PC-9 (cell line): ENCODE results near the gene HES3. TPM values are rescaled to one million over a fixed set of nuclear protein-coding genes. Genes with fewer than 3 reads are reported as not detected.

Experiments used
- BruUV-seq: library from RNA; stranded (reverse); fragments of 400-500 nt; replicated peaks from 2 replicates; lab custom pipeline; 2021; lab: Mats Ljungman, UMichigan
- CTCF ChIA-PET: fragments of 300-600 bp; sonication (Branson Sonifier 250); formaldehyde crosslinking; loops from one replicate; lab custom pipeline; 2022; ENCODE audit warnings: antibody characterized with exemption; lab: Charles Lee
- POLR2A ChIA-PET: fragments of 300-600 bp; sonication (Branson Sonifier 250); formaldehyde crosslinking; loops from one replicate; lab custom pipeline; 2022; ENCODE audit warnings: antibody characterized with exemption; ENCODE audit not compliant: unreplicated experiment; lab: Charles Lee
- DNase-seq, 2 experiments: peaks; one replicate each; pipeline versions ENCODE4 v3.0.0 to v3.0.0-alpha.2; 2015 to 2022; ENCODE audit warnings: mixed read lengths in 1 of 2
- H2AFZ ChIP-seq: fragments of 200-600 bp; sonication (generic); 2 replicates; pipeline ENCODE4 v1.8.1; 2017; ENCODE audit warnings: antibody characterized with exemption
- H3F3A ChIP-seq: fragments of 200-600 bp; sonication (generic); 2 replicates; pipeline ENCODE4 v1.8.1; 2017; ENCODE audit warnings: antibody characterized with exemption, mild to moderate bottlenecking, low read depth; ENCODE audit not compliant: insufficient read depth
- H3K27ac ChIP-seq: fragments of 200-600 bp; sonication (generic); 2 replicates; pipeline ENCODE4 v1.6.1; 2016; ENCODE audit warnings: mixed run types
- H3K27me3 ChIP-seq: fragments of 200-600 bp; sonication (generic); 2 replicates; pipeline ENCODE4 v1.6.1; 2016; ENCODE audit warnings: low read depth, mixed run types; ENCODE audit not compliant: insufficient read depth
- H3K36me3 ChIP-seq: fragments of 200-600 bp; sonication (generic); 2 replicates; pipeline ENCODE4 v1.6.1; 2016; ENCODE audit warnings: low read depth, mixed run types
- H3K4me1 ChIP-seq: fragments of 200-600 bp; sonication (generic); replicated peaks from 2 replicates; pipeline ENCODE4 v1.6.1; 2016; ENCODE audit warnings: mixed run types; ENCODE audit not compliant: insufficient read depth
- H3K4me2 ChIP-seq: fragments of 200-600 bp; sonication (generic); 2 replicates; pipeline ENCODE4 v1.6.1; 2017; ENCODE audit warnings: mixed run types
- H3K4me3 ChIP-seq: fragments of 200-600 bp; sonication (generic); 2 replicates; pipeline ENCODE4 v1.6.1; 2016; ENCODE audit warnings: mixed run types
- H3K79me2 ChIP-seq: fragments of 200-600 bp; sonication (generic); 2 replicates; pipeline ENCODE4 v1.6.1; 2017; ENCODE audit warnings: low read depth, mixed run types
- H3K9me2 ChIP-seq: fragments of 200-600 bp; sonication (generic); 2 replicates; pipeline ENCODE4 v1.8.1; 2017; ENCODE audit warnings: mild to moderate bottlenecking; ENCODE audit not compliant: insufficient read depth
- H3K9me3 ChIP-seq: fragments of 200-600 bp; sonication (generic); 2 replicates; pipeline ENCODE4 v1.8.1; 2016; ENCODE audit warnings: low read depth; ENCODE audit not compliant: insufficient read depth
- H4K20me1 ChIP-seq: fragments of 200-600 bp; sonication (generic); 2 replicates; pipeline ENCODE4 v1.8.1; 2017; ENCODE audit not compliant: insufficient read depth
- CTCF ChIP-seq: fragments of 200-600 bp; sonication (generic); conservative IDR thresholded peaks from 2 replicates; pipeline ENCODE4 v1.6.1; 2017; ENCODE audit warnings: mixed run types, antibody characterized with exemption, mild to moderate bottlenecking, moderate library complexity
- EZH2 ChIP-seq: fragments of 200-600 bp; sonication (generic); IDR thresholded peaks from 2 replicates; pipeline ENCODE4 v1.8.0; 2017; ENCODE audit warnings: antibody characterized with exemption, low read depth
- intact Hi-C: fragments of 100-400 bp; cut with micrococcal nuclease; formaldehyde crosslinking; loops from one replicate; pipeline ENCODE4 v1.10.0; 2022; ENCODE audit not compliant: unreplicated experiment
- total RNA-seq: library from RNA; stranded (reverse); gene quantifications from 2 replicates; pipeline ENCODE4 v1.2.3, GENCODE V29; 2021

HES3 gene
- total RNA-seq, 1 experiment from 2014 or later: not detected

- no peak overlapping the region for H3K4me3 ChIP-seq
- intact Hi-C loops: no loop called here
- DNase-seq: no peak
- no peaks in the 10 kb centered on the region for H3K36me3 ChIP-seq
- POLR2A ChIA-PET: no interaction called here
- H3K9me2 ChIP-seq: no peaks in the 10 kb centered on the region
- CTCF ChIA-PET: no interaction called here
- no peaks in the 10 kb centered on the region for H3K9me3 ChIP-seq
- no peak overlapping the region for H3K27ac ChIP-seq
- H3K27me3 ChIP-seq: no peaks in the 10 kb centered on the region
- H3K4me2 ChIP-seq: no peak overlapping the region
- H2AFZ ChIP-seq: no peak overlapping the region
- H3K4me1 ChIP-seq: no peaks in the 10 kb centered on the region
- no TSS peak for BruUV-seq
- TF ChIP-seq CTCF (no peak), EZH2 (no peak)
- H4K20me1 ChIP-seq: no peaks in the 10 kb centered on the region
- H3F3A ChIP-seq: no peaks in the 10 kb centered on the region
- H3K79me2 ChIP-seq: no peaks in the 10 kb centered on the region
Measured at GRCh38 chr1:6279066-6279465, 35.1 kb downstream of the HES3 start.

DNA sequence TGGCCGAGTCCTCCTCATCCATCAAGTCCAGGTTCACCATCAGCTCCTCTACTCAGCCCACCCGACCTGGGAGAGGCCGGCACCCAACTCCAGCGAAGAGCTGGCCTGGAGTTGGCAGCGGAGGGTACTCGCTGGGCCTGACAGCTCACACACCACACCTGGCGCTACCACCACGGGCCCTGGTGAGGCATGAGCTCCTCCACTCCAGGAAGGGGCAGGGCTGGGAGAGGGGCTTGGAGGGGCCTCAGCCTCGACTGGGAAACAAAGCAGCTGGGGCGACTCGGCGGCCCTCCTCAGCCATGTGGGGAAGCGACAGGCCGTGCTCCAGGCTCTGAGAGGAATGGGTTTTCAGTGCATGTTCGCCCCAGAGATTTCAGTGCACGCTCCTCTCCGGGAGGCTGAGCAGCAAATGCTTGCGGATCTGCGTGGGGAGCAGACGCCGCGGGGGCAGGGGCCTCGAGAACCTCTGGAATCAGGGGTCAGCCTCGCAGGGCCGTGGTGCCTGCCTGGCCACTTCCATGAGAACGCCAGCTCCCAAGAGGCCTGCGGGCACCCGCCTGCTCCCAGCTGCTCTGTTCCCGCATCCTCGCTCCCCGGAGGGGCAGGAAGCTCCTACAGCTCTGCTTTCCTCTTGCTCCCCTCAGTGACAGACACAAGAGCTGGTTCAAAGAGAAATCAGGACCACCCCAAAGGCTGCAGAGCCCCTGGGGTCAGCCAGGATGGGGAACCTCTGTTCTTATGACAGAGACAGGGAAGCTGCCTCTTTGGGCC, 35.8 kb downstream of the HES3 start:
- DNase-seq: no peak
- no peak overlapping the region for H3K27ac ChIP-seq
- H3K79me2 ChIP-seq: no peaks in the 10 kb centered on the region
- no peak overlapping the region for H2AFZ ChIP-seq
- no TSS peak for BruUV-seq
- H3K9me2 ChIP-seq: no peaks in the 10 kb centered on the region
- H3K4me2 ChIP-seq: no peak overlapping the region
- TF ChIP-seq CTCF (no peak), EZH2 (no peak)
- ChIA-PET CTCF (no interaction called here), POLR2A (no interaction called here)
- no peaks in the 10 kb centered on the region for H3K4me1 ChIP-seq
- no peak overlapping the region for H3K4me3 ChIP-seq
- intact Hi-C loops: no loop called here
- H3K9me3 ChIP-seq: no peaks in the 10 kb centered on the region
- no peaks in the 10 kb centered on the region for H3F3A ChIP-seq
- H3K36me3 ChIP-seq: no peaks in the 10 kb centered on the region
- H3K27me3 ChIP-seq: no peaks in the 10 kb centered on the region
- H4K20me1 ChIP-seq: no peaks in the 10 kb centered on the region

- ChIA-PET POLR2A (no interaction called here), CTCF (no interaction called here)
Measured at GRCh38 chr1:6280761-6281451, 36.9 kb downstream of the HES3 start.

More at GRCh38 chr1:6280761-6281451, 36.9 kb downstream of the HES3 start:
- no peaks in the 10 kb centered on the region for H3K36me3 ChIP-seq
- no peaks in the 10 kb centered on the region for H3K9me3 ChIP-seq
- H3K9me2 ChIP-seq: no peaks in the 10 kb centered on the region
- H3K79me2 ChIP-seq: no peaks in the 10 kb centered on the region
- H3F3A ChIP-seq: no peaks in the 10 kb centered on the region
- H3K4me2 ChIP-seq: no peak overlapping the region
- H4K20me1 ChIP-seq: no peaks in the 10 kb centered on the region
- DNase-seq: no peak
- H2AFZ ChIP-seq: no peak overlapping the region
- H3K4me3 ChIP-seq: no peak overlapping the region
- TF ChIP-seq EZH2 (no peak), CTCF (no peak; the same call in 1 of the 2 replicates)
- intact Hi-C loops: no loop called here
- H3K27me3 ChIP-seq: no peaks in the 10 kb centered on the region
- H3K4me1 ChIP-seq: no peaks in the 10 kb centered on the region
- H3K27ac ChIP-seq: no peak overlapping the region
- no TSS peak for BruUV-seq
